ENCODE data around the gene KLC3.

Gene KLC3

DNA sequence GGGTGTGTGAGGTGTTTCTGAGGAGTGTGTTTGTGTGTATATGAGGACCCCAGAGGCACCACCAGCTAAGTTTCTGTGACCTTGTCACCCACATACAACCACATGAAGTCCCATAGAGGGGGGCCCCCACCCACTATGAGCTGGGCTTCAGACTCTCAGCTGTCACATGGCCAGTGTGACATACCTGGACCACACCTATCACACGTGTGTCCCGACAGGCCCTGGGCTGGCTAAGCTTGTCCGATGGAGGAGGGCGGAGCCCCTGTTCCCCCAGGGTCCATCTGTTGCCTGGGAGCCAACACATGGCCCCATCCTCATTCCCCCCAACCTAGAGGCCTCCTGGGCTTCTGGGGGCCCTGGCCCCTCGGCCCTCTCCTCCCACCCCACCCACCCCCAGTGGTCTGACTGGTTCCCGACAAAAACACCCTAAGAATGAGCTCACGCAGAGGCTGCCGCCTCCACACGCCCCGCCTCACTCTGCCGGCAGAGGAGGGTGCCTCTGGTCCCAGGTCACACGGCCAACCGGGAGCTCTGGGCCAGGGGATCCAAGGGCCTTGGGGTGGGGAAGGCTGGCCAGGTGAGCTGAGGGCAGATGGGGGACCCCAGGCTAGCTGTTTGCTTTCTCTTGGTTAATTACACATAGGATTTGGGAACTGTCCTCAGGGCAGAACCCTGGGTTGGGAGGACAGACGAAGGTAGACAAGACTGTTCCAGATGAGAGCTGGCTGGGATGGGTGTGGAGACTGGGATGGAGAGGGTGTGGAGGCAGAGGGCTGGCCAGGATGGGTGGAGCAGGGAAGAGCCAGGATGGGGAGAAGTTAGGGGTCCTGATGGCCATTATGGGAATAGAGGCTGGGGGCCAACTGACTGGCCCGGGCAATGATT is 4.3 kb downstream of the KLC3 start:
- no peak for DNase-seq (ENCODE audit: low read depth, low spot score)
- H3K4me3 ChIP-seq (ENCODE audit: low read length), result no peak overlapping the region

DNA sequence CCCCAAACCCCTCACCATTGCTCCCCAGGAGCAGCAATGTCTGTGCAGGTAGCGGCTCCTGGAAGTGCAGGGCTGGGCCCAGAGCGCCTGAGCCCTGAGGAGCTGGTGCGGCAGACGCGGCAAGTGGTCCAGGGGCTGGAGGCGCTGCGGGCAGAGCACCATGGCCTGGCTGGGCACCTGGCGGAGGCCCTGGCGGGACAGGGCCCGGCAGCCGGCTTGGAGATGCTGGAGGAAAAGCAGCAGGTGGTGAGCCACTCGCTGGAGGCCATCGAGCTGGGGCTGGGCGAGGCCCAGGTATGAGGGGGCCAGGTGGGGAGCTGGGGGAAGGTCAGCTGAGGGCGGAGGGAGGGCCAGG is 4.9 kb downstream of the KLC3 start:
- H3K4me3 ChIP-seq (ENCODE audit: low read length), result no peak overlapping the region

DNA sequence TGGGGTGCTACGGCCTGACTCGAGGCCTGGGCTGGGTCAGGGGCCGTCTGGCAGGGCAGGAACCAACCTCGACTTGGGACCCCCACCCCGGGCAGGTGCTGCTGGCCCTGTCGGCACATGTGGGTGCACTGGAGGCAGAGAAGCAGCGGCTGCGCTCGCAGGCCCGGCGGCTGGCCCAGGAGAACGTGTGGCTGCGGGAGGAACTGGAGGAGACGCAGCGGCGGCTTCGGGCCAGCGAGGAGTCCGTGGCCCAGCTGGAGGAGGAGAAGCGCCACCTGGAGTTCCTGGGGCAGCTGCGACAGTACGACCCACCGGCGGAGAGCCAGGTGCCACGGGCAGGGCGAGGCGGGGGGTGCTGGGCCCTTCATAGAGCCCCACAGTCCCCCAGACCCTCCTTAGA is 5.9 kb downstream of the KLC3 start:
- H3K4me3 ChIP-seq (ENCODE audit: low read length), result no peak overlapping the region
- no peak for DNase-seq (ENCODE audit: low read depth, low spot score)

More for the DNA sequence above, 4.9 kb downstream of the KLC3 start:
- no peak for DNase-seq (ENCODE audit: low read depth, low spot score)

DNA sequence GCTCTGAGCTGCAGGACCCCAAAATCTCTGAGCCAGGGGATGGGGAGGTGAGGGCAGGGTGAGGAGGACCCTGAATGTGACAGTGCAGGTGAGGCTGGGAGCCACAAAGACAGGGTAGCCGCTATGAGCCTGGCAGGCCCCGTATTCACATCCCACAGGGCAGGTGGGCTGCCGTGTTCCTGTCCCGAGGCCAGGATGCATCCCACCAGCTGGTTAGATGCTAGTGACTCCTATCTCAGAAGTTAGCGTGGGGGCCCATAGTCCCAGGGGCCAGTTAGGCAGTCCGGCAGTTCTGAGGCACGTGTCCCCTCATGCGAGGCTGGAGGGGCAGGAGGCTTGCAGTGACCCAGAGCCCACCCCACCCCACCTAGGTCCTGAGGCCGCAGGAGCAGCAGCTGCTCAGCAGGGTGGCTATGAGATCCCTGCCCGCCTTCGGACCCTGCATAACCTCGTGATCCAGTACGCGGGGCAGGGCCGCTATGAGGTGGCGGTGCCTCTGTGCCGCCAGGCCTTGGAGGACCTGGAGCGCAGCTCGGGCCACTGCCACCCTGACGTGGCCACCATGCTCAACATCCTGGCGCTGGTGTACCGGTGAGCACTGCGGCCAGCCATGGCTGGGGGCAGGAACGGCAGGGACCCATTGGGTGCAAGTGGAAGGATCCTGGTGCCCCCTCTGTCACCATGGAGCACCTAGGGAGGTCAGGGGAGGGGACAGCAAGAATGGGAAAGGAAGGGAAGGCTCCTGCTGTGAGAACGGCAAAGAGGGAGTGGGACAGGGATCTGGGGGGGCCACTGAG is 7.2 kb downstream of the KLC3 start:
- H3K4me3 ChIP-seq (ENCODE audit: low read length), result no peak overlapping the region
- no peak for DNase-seq (ENCODE audit: low read depth, low spot score)

DNA sequence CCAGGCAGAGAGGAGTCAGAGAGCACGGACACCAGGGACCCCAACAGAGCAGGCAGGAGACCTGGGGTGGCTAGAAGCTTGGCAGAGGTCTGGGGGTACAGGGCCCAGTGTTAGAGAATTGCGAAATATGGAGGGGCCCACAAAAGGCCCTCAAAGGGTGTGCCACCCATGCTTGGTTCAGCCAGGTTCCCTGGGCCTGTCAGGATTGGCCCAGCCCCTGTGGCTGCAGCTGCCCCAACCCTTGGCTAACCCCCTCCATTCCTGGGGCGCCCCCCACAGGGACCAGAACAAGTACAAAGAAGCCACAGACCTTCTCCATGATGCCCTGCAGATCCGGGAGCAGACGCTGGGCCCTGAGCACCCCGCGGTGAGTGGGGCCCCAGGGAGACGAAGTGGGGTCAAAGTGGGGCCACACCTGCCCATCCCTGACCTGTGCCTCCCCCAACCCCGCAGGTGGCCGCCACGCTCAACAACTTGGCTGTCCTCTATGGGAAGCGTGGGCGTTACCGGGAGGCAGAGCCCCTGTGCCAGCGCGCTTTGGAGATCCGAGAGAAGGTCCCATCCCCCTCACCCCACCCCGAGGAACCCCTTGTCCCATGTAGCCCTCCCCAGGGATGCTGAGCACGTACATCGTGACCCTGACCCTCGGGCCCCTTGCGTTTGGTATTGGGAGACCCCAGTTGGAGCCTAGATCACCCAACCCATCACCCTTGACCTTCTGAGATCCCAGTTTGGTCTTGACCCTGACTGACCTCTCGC is 8.0 kb downstream of the KLC3 start:
- no peak overlapping the region for H3K4me3 ChIP-seq (ENCODE audit: low read length)
- no peak for DNase-seq (ENCODE audit: low read depth, low spot score)

DNA sequence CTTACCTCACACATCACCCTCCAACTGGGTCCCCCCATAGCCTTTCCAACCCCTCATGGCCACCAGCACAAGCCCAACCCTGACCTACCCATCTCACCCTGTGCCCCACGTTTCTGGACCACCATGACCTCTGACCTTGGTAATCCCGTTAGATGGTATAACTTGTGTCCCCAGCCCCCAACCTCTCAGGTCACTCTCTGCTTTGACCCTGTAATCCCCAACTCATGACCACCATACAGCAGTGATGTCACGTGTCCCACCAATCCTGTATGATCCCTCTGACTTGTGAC is 8.5 kb downstream of the KLC3 start:
- DNase-seq (ENCODE audit: low read depth, low spot score), result no peak
- H3K4me3 ChIP-seq (ENCODE audit: low read length), result no peak overlapping the region

DNA sequence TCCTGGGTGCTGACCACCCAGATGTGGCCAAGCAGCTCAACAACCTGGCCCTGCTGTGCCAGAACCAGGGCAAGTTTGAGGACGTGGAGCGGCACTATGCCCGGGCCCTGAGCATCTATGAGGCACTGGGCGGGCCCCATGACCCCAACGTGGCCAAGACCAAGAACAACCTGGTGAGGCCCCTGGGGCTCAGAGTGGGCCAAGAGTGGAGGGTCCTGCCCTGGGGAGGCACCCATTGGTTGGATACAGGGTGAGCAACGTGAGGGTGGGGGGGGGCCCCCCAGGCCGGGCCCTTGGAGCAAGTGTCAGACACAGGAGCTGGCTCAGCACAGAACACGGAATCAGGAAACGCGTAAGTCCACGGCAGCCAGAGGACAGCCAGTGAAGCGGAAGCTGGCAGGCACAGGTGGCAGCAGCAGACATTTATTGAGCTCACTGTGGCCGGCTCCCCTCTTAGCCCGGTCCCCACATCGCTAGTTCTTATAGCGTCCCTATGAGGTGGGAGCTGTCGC is 8.9 kb downstream of the KLC3 start:
- H3K4me3 ChIP-seq (ENCODE audit: low read length), result no peak overlapping the region
- DNase-seq (ENCODE audit: low read depth, low spot score), result no peak

DNA sequence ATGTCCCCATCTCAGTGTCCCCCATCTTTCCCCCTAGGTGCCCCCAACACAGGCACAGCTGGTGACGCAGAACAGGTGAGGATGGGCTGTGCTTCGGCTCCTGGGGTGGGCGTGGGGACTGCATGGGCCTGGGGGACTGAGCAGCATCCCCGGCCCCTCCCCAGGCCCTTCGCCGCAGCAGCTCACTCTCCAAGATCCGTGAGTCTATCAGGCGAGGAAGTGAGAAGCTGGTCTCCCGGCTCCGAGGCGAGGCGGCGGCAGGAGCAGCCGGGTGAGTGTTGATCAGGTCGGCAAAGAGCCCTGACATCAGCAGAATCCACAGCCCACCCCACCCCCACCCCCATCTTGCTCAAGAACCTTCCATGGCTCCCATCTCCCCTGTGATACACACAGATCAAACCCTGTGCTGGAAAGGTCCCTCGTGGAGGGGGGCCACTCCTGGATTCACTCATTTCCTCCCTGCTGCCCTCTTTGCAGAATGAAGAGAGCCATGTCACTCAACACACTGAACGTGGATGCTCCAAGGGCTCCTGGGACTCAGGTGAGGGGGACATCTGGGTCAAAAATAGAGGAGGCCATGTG is 10.0 kb downstream of the KLC3 start:
- no peak overlapping the region for H3K4me3 ChIP-seq (ENCODE audit: low read length)
- no peak for DNase-seq (ENCODE audit: low read depth, low spot score)

DNA sequence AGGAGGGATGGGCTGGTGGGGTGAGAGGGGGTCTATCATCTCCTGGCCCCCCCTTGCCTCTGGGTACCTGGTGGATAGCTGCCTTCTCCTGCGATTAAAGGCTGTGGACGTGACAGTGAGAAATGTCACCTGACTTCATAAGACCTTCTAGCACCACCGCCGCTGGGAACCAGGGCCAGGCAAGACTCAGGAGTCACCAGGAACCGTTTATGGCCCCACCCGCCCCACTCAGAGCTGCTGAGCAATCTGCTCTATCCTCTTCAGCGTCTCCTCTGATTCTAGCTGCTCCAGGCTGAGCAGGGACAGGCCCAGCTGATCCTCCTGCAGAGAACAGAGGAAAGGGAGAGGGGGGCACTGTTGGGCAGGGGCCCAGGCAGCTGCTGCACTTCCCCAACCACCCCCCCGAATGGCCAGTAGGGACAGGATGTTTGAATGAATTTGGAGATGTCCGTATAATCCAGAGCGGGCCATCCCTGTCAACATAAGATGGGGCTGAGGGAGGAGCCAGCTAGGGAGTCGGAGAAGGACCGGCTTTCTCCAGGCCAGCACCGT is 10.9 kb downstream of the KLC3 start:
- H3K4me3 ChIP-seq (ENCODE audit: low read length), result no peak overlapping the region
- no peak for DNase-seq (ENCODE audit: low read depth, low spot score)

DNA sequence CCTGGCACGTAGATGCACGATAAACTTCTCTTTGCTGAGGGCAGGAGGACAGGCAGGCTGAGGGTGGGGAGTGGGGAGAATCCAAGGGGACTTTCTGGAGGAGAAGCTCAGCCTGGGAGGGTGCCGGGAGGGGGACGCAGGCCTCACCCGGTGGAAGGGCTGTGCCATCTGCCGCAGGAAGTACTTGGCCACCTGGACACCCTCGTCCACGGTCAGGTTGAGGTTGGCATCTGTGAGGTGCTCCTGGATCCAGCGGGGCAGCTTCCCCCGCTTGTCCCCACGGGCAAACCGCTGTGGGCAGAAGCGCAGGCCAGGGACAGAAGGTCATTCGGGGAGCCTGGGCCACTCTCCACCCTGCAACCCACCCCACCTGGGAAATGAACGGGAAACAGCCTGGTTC is 11.5 kb downstream of the KLC3 start:
- no peak overlapping the region for H3K4me3 ChIP-seq (ENCODE audit: low read length)
- DNase-seq (ENCODE audit: low read depth, low spot score), result no peak

DNA sequence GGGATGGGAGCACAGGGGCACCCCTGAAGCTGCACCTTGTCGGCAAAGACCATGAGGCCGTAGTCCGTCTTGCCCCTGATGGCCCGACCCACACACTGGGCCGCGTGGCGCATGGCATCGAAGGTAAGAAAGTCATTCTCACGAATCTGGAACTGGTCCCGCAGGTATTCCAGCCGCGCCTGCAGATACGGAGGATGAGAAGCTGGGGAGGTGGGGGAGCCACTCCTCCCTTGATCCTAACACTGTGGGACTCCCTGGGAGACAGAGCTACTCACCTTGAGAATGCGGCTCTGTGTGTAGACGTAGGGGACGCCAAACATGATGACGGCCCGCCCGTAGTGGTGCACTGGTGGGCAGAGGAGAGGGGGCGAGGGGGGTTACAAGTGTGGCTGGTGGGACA is 11.9 kb downstream of the KLC3 start:
- no peak overlapping the region for H3K4me3 ChIP-seq (ENCODE audit: low read length)
- DNase-seq (ENCODE audit: low read depth, low spot score), result no peak

DNA sequence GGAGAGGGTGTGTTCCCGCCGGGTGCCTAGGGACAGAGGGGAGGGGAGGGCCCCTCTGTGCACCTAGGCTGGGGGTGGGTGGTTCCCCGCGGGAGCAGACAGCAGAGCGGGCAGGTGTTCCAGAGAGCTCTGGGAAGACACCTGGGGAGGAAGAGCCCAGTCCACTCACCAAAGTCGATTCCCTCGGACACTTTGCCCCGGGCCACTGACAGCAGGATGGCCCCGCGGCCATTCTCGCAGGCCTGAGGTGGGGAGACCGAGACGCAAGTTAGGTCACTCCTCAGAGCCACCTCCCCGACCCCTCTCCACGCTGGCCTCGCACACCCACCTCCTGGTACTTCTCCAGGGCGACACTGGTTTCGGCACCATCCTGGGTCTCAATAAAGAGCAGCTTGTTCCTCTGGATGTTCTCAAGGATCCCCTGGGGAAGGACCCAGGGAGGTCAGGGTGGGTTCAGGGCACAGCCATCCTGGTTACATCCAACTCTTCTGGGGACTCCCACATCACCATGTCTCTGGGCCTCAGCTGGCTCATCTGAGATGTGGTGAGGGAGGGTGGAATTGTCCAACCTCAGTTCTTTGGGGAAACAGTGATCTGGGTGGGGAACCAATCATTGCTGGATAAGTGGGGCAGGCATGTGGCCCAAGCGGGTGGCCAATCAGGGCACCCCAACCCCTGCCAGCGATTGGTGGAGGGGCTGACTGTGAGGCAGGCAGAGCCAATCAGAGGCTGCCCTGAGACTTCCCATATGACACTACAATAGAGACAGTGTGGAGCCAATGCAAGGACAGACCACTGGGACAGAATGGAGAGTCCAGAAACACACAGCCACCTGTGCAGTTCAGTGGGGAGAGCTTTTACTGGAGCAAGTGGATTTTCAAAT is 12.6 kb downstream of the KLC3 start:
- DNase-seq (ENCODE audit: low read depth, low spot score), result no peak
- H3K4me3 ChIP-seq (ENCODE audit: low read length), result no peak overlapping the region

DNA sequence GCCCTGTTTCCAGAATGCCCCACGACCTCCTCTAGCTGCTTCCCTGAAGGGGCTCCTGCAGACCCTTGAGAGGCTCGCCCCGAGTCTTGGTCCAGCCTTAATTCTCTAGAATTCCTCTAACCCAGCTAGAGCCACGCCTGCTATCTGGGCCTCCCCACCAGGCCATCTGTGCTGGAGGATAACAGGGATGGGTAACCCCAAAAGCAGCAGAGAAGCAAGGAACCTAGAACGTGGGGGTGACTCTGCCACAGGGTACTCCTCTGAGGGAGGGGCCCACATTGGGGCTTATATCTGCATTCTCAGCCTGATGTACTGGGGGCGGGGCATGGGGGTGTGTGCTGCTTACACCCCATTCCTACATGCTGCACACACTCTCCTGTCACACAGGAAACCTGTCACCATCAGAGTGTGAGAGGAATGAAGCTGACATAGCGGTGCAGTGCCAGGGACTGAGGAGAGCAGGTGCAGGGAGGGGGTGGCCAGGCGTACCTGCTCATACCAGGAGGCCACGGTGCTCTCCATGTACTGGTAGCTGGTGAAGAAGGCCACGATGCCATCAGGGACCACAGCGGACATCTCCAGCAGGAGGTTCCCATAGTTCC is 13.8 kb downstream of the KLC3 start:
- DNase-seq (ENCODE audit: low read depth, low spot score), result no peak
- H3K4me3 ChIP-seq (ENCODE audit: low read length), result no peak overlapping the region

DNA sequence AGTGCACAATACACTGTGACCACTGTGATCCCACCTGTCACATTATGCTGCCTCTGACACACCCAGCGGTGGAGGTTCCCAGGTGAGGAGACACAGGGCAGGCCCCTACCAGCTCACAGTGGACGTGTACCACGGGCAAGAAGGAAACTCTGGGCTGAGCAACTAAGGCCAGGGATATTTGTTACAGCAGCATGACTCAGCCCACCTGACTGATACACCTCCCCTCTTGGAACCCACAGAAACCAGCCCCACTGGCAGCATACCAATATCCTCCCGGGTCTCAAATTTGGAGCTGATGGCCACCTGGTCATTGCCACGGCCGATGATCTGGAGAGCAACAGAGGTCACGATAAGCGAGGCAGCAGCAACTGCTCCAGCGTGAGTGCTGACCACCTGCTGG is 14.9 kb downstream of the KLC3 start:
- DNase-seq (ENCODE audit: low read depth, low spot score), result no peak

DNA sequence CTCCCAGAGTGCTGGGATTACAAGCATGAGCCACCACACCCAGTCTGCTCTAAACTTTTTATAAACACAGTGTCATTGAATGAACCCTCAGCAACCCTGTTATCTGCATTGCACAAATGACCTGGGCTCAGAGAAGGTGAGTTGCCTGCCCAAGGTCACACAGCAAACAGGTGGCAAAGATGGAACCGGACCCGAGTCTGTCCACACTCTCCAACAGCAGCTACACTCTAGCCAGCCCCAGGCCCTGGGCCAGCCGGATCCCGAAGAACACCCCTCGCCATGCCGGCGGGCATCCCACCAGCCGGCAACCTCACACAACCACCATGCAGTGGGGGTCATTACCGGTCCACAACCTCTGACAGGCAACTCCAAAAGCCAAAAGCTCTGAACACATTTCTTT is 15.4 kb downstream of the KLC3 start:
- DNase-seq (ENCODE audit: low read depth, low spot score), result no peak
- no peak overlapping the region for H3K4me3 ChIP-seq (ENCODE audit: low read length)

More for the DNA sequence above, 14.9 kb downstream of the KLC3 start:
- no peak overlapping the region for H3K4me3 ChIP-seq (ENCODE audit: low read length)

DNA sequence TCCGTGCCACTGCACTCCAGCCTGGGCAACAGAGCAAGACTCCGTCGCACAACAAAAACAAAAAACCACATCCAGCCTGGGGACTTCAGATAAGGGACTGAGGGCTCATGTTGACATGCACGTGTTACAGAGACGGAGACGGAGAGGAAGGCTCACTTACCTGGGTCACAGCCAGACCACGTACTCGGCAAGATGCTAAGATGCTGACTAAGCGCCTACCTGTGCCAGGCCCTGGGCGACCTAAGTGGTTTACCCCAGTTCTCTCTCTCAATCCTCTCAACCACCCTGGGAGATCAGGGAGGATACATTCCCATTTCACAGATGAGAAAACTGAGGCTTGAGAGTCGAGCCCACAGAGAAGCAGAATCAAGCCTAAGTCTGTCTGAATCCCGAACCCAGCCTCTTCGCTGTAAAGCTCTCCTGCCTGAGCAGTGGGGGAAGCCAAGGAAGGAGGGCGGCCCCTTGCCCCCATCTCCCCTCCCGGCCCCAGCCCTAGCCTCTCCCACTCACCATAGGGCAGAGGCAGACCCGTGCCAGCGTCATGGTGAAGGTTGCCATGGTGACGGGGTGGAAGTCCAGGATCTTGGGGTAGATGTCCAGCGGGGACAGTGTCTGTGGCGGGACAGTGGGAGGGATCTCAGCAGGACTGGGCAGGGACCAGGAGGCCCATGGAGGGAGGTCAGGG is 16.4 kb downstream of the KLC3 start:
- no peak for DNase-seq (ENCODE audit: low read depth, low spot score)
- H3K4me3 ChIP-seq (ENCODE audit: low read length), result no peak overlapping the region

DNA sequence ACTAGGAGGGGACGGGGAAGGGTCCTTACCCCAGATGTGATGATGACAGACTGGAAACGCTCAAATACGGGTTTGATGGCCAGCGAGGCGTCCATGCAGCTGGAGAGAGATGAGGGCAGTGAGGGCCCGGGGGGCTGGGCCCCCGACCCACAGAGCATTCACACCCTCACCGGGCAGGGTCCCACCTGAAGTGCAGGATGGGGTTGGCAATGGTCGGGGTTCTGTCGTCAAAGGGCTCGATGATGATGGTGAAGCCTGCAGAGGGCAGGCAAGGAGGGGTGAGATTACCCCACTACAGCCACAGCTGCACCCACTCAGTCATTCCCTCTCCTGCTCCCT is 16.9 kb downstream of the KLC3 start:
- no peak overlapping the region for H3K4me3 ChIP-seq (ENCODE audit: low read length)
- no peak for DNase-seq (ENCODE audit: low read depth, low spot score)
